Measurements from ENCODE around the gene GPM6B.

DNA sequence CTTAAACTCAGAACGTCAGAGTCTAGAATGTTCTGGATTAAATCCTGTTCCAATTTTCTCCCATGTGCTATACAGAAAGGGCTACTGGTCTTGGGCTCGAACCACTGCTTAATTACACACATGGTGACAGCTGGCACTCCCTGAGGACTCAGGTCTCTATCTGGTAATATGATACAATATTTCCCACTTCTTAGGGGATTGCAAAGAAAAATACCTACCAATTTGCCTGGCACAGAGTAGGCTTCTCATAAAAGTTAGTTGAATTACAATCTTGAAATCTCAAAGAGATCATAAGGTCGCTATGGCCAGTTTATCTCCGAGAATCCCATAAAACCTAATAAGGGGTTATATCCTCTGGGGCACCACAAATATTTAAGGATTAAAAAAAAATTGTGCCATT lies 8.6 kb downstream of the GPM6B start:
- TF ChIP-seq, protein P1, sequence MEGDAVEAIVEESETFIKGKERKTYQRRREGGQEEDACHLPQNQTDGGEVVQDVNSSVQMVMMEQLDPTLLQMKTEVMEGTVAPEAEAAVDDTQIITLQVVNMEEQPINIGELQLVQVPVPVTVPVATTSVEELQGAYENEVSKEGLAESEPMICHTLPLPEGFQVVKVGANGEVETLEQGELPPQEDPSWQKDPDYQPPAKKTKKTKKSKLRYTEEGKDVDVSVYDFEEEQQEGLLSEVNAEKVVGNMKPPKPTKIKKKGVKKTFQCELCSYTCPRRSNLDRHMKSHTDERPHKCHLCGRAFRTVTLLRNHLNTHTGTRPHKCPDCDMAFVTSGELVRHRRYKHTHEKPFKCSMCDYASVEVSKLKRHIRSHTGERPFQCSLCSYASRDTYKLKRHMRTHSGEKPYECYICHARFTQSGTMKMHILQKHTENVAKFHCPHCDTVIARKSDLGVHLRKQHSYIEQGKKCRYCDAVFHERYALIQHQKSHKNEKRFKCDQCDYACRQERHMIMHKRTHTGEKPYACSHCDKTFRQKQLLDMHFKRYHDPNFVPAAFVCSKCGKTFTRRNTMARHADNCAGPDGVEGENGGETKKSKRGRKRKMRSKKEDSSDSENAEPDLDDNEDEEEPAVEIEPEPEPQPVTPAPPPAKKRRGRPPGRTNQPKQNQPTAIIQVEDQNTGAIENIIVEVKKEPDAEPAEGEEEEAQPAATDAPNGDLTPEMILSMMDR (IDR thresholded peaks at IDR 0.05; ENCODE audit: low read length): no peak
- no peak for TF ChIP-seq EZH2 (optimal IDR thresholded peaks at IDR 0.05; ENCODE audit: low read depth, low read length)
